ENCODE results near the gene COL28A1.
"Not testable (repeated sequence)": the region's sequence is repeated elsewhere in the genome, so short reads cannot be mapped to it uniquely, and the experiment has no call there.

Gene COL28A1

DNA sequence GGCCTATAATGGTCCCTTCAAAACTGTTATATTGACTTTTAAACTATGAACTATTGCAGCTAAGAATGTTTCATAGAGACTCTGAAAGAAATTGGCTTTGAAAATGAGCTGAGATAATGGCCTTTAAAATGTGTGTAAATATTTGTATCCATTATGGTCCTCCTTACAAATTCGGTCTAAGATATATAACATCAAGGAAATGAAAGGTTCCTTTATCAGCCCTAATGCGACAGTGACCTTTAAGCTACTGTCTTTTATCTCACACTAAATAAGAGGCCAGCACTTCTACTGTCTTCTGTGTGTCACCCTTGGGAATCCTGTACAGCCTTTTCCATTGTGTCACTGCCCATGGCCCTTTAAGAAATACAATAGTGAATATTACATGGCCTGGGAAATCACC is 19.5 kb downstream of the COL28A1 start:
- no peak for DNase-seq

GRCh38 chr7:7512861-7513597 is 22.6 kb downstream of the COL28A1 start:
- DNase-seq: no peak

- DNase-seq: no peak
Observed at GRCh38 chr7:7510794-7511193, 24.9 kb downstream of the COL28A1 start.

GRCh38 chr7:7505915-7506314 is 29.8 kb downstream of the COL28A1 start:
- no peak for DNase-seq

GRCh38 chr7:7504910-7505704 is 30.6 kb downstream of the COL28A1 start:
- DNase-seq: no peak

- no peak for DNase-seq
Observed at GRCh38 chr7:7499892-7500291, 35.8 kb downstream of the COL28A1 start.

GRCh38 chr7:7498856-7499255 is 36.8 kb downstream of the COL28A1 start:
- DNase-seq: no peak

- DNase-seq: no peak
Observed at GRCh38 chr7:7496311-7496710, 39.4 kb downstream of the COL28A1 start.

- no peak for DNase-seq
Observed at GRCh38 chr7:7495171-7495570, 40.5 kb downstream of the COL28A1 start.

- DNase-seq: no peak
Observed at GRCh38 chr7:7491044-7491443, 44.6 kb downstream of the COL28A1 start.

DNA sequence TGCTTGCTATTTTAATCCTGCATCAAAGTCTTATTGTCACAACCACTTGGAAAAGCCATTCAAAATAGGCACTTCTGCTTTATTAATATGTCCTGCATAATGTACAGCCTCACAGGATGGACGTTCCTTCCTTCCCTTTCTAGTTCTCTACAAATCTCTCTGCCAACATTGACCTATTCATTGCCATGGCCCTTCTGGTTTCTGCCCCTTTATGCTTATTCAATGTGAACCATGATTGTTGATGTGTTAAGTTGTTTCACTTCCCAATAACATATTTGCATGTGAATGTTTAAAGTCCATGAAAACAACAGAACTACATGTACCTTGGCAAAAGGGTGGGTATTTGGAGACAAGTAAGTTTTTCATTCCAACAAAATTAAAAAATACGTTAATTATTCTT is 45.7 kb downstream of the COL28A1 start:
- DNase-seq: no peak

DNA sequence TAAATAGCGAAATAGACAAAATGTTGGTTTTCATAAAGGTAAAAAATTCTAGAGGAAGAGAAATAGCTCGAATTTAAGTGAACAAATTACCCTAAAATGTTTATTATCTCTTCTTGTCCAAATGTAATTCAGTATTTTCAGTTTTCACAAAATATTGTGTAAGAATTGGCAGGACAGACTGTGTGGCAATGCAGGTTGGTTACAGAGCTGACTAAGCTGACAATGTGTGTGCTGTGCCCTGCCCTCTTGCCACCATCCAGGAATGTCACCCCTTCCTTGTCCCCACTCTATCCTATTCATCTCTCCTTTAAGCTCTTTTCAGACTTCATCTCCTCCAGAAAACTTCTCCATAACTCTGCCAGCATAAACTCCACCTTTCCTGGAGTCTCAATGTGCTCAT is 46.1 kb downstream of the COL28A1 start:
- no peak for DNase-seq

DNA sequence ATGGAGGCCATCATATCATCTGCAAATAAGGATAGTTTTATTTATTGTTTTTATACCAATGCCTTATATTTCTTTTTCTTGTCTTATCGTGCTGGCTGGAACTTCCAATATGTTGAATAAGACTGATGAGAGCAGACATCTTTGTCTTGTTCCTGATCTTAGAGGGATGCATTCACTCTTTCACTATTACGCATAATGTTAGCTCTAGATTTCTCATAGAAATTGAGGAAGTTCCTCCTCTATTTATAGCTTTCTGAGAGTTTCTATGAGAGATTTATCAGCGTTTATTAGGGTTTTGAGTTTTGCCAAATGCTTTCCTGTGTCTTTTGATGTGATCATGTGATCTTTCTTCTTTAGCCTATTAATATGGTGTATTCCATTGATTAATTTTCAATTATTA is 49.3 kb downstream of the COL28A1 start:
- no peak for DNase-seq

- no peak for DNase-seq
Observed at GRCh38 chr7:7484072-7484471, 51.6 kb downstream of the COL28A1 start.

DNA sequence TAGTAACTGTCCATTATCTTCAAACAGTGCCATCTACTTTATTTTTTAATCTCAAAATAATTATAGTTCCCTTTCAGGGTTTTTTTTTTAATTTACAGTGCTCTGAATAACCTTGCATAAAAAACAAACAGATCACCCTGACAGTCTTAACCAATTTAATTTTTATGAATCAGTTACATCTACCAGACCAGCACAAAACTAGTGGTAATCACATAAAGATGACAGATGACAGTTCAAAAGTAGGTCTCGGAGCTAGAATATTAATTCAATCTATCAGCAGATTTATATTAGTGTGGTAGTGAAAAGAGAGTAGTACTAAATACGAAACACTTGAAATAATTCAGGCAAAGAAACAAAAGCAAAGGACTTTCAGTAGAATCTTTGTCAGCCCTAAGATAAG is 53.9 kb downstream of the COL28A1 start:
- no peak for DNase-seq

GRCh38 chr7:7479275-7479805 is 56.3 kb downstream of the COL28A1 start:
- DNase-seq: no peak

DNA sequence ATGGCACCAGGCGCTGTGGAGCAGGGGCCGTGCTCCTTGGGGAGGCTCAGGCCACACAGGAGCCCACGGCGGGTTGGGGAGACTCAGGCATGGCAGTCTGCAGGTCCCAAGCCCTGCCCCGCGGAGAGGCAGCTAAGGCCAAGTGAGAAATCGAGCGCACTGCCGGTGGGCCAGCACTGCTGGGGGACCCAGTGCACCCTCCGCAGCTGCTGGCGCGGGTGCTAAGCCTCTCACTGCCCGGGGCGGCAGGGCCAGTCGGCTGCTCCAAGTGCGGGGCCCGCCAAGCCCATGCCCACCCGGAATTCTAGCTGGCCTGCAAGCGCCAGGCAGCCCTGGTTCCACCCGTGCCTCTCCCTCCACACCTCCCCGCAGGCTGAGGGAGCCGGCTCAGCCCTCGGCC is 57.1 kb downstream of the COL28A1 start:
- no peak for DNase-seq

DNA sequence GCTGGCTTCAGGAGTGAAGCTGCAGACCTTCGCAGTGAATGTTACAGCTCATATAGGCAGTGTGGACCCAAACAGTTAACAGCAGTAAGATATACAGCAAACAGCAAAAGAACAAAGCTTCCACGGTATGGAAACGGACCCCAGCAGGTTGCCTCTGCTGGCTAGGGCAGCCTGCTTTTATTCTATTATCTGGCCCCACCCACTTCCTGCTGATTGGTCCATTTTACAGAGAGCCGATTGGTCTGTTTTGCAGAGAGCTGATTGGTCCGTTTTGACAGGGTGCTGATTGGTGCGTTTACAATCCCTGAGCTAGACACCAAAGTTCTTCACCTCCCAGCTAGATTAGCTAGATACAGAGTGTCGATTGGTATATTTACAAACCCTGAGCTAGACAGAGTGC is 58.0 kb downstream of the COL28A1 start:
- DNase-seq: not testable (repeated sequence)

GRCh38 chr7:7476381-7476780 is 59.3 kb downstream of the COL28A1 start:
- no peak for DNase-seq

DNA sequence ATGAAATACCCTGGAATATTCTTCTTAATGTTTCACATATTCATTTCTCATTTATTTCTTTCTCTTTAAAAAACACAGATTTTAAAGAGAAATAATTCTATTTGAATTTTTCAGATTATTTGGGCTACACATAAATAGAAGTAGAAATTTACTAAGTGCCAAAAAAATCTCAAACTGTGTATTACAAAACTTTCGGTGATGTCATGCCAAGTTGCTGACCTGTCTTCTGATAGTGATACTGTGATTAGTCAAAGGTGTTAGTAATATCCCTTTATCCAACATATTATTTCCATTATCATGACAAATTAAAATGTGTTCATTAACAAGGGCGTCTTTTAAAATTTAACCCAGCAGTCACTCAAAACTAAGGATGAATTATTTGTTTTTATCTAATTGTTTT is 60.1 kb downstream of the COL28A1 start:
- no peak for DNase-seq

- no peak for DNase-seq
Observed at GRCh38 chr7:7474436-7474835, 61.2 kb downstream of the COL28A1 start.

DNA sequence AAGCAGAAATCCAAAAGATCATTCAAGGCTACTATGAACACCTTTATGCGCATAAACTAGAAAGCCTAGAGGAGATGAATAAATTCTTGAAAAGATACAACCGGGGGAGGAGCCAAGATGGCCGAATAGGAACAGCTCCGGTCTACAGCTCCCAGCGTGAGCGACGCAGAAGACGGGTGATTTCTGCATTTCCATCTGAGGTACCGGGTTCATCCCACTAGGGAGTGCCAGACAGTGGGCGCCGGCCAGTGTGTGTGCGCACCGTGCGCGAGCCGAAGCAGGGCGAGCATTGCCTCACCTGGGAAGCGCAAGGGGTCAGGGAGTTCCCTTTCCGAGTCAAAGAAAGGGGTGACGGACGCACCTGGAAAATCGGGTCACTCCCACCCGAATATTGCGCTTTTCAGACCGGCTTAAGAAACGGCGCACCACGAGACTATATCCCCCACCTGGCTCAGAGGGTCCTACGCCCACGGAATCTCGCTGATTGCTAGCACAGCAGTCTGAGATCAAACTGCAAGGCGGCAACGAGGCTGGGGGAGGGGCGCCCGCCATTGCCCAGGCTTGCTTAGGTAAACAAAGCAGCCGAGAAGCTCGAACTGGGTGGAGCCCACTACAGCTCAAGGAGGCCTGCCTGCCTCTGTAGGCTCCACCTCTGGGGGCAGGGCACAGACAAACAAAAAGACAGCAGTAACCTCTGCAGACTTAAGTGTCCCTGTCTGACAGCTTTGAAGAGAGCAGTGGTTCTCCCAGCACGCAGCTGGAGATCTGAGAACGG is 70.5 kb downstream of the COL28A1 start:
- not testable (repeated sequence) for DNase-seq

GRCh38 chr7:7454000-7454399 is 81.7 kb downstream of the COL28A1 start:
- no peak for DNase-seq

Data from CD4-positive, alpha-beta T cell treated with Interleukin-4 for 1 hour (primary cell).